BJ (cell line): Measurements from ENCODE around the gene CIART. TPM values are rescaled to one million over a fixed set of nuclear protein-coding genes. Genes with fewer than 3 reads are reported as not detected.
"Not testable (repeated sequence)": the region's sequence is repeated elsewhere in the genome, so short reads cannot be mapped to it uniquely, and the experiment has no call there.

Experiments used
- CTCF ChIA-PET: fragments of 350-600 bp; formaldehyde crosslinking; extraction: SDS; loops from one replicate; lab custom pipeline; 2021; ENCODE audit warnings: antibody characterized with exemption, inconsistent platforms; lab: Yijun Ruan, JAX
- POLR2A ChIA-PET: fragments of 300-600 bp; sonication (Branson Sonifier 250); formaldehyde crosslinking; extraction: SDS; loops from one replicate; lab custom pipeline; 2021; ENCODE audit warnings: antibody characterized with exemption; lab: Charles Lee
- DNase-seq: peaks from one replicate; pipeline ENCODE4 v3.0.0-alpha.2; 2011; ENCODE audit warnings: low read depth
- H3K27me3 ChIP-seq: 2 replicates; pipeline ENCODE4 v1.6.0; 2011; ENCODE audit warnings: low read length; ENCODE audit not compliant: control insufficient read depth, insufficient read depth
- H3K36me3 ChIP-seq: 2 replicates; pipeline ENCODE4 v1.5.1; 2011; ENCODE audit warnings: low read length; ENCODE audit not compliant: control insufficient read depth, insufficient read depth
- H3K4me3 ChIP-seq: 2 replicates; pipeline ENCODE4 v1.5.1; 2011; ENCODE audit warnings: low read depth, mild to moderate bottlenecking, control low read depth, low read length
- polyA plus RNA-seq: library from polyadenylated mRNA; depleted of rRNA; stranded (reverse); fragments of >200 nt; gene quantifications from 2 replicates; pipeline ENCODE4 v1.2.3, GENCODE V29; 2011
- TF ChIP-seq, protein P1 (sequence below): IDR thresholded peaks from 2 replicates; pipeline ENCODE4 v1.5.1; 2011; ENCODE audit warnings: low read depth, mild to moderate bottlenecking, control low read depth, inconsistent platforms, low read length, moderate library complexity; ENCODE audit not compliant: insufficient read depth

CIART gene
- polyA plus RNA-seq, 1 experiment, result 17.2 TPM

DNA sequence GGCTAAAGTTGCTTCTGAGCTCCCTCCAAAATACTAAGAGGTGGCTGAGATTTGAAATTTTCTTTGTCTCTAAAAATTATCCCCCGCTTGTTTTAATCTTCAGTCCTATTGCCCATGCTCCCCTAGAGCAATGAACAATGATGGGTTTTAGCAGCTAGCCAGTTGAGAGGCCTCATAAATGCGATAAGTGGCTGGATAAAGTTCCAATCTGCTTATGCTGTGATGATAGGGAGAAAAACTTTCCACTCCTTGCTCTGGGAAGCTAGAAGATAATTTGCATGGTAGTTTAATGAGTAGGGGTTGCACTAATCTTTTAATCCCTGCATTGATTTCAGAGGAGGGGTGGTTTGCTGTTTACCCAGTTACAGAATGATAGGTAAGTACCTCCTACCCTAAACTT is 29.4 kb downstream of the CIART start:
- TF ChIP-seq, protein P1, sequence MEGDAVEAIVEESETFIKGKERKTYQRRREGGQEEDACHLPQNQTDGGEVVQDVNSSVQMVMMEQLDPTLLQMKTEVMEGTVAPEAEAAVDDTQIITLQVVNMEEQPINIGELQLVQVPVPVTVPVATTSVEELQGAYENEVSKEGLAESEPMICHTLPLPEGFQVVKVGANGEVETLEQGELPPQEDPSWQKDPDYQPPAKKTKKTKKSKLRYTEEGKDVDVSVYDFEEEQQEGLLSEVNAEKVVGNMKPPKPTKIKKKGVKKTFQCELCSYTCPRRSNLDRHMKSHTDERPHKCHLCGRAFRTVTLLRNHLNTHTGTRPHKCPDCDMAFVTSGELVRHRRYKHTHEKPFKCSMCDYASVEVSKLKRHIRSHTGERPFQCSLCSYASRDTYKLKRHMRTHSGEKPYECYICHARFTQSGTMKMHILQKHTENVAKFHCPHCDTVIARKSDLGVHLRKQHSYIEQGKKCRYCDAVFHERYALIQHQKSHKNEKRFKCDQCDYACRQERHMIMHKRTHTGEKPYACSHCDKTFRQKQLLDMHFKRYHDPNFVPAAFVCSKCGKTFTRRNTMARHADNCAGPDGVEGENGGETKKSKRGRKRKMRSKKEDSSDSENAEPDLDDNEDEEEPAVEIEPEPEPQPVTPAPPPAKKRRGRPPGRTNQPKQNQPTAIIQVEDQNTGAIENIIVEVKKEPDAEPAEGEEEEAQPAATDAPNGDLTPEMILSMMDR, result no peak
- Histone ChIP-seq H3K4me3 (no peak overlapping the region), H3K36me3 (no peaks in the 10 kb centered on the region; the same call in 1 of the 2 replicates), H3K27me3 (no peaks in the 10 kb centered on the region)
- ChIA-PET CTCF (interaction anchor here (0.6 kb wide), 1 partner anchor 713 kb away, joined by 3 read pairs; no protein-coding TSS in a partner anchor), POLR2A (no interaction called here)
- no peak for DNase-seq

DNA sequence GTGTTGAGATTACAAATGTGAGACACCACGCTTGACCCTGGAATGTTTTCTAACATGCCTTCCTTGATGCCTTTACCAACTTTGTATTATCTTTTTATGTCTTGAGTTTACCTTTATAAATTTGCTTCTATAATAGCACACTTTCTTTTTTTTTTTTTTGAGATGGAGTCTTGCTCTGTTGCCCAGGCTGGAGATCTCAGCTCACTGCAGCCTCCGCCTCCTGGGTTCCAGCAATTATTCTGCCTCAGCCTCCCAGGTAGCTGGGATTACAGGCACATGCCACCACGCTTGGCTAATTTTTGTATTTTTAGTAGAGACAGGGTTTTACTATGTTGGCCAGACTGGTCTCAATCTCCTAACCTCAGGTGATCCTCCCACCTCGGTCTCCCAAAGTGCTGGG is 32.3 kb downstream of the CIART start:
- H3K36me3 ChIP-seq, DNase-seq, CTCF ChIA-PET, H3K4me3 ChIP-seq, H3K27me3 ChIP-seq: not testable (repeated sequence)
- POLR2A ChIA-PET, result interaction anchor here (0.8 kb wide), 1 partner anchor 16 kb away, joined by 4 read pairs; no protein-coding TSS in a partner anchor

DNA sequence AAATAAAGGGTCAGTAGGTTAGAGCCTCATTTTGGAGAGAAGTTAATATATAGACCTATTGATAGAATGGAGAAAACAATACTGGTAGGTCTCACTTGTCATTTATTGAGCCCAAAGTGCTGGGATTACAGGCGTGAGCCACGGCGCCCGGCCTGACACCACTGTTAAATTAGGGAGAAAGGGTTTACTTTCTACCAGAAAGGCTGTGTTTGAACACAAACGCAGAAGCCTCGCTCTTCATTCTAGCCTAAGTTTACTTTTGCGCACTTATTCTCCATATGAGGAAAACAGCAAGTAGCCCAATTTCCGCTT is 38.3 kb downstream of the CIART start:
- Histone ChIP-seq H3K36me3 (peaks cover 3% of the 10 kb centered on the region), H3K4me3 (peak overlapping the region; percentile 97), H3K27me3 (no peaks in the 10 kb centered on the region)
- DNase-seq, result no peak
- ChIA-PET CTCF (no interaction called here), POLR2A (no interaction called here)
- TF ChIP-seq, protein P1, result no peak

DNA sequence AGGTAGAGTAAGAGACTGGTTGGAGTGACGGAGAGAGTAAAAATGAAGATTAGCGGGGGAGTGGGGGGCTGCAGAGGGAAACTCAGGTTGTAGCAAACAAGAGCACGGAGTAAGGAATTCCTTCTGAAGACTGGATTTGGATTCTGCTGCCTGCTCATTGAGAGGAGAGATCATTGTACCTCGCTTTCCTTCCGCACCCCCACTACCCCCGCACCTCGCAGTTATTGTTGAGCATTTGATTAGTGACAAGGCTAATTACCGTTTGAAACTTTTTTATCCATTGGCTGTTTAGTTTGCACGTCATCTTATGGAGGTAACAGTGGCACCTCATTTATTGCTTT is 39.4 kb downstream of the CIART start:
- H3K4me3 ChIP-seq, result peak overlapping the region; percentile 97
- CTCF ChIA-PET, result no interaction called here
- H3K27me3 ChIP-seq, result no peaks in the 10 kb centered on the region
- POLR2A ChIA-PET, result no interaction called here
- TF ChIP-seq, protein P1, result no peak
- no peak for DNase-seq
- H3K36me3 ChIP-seq, result peaks cover 6% of the 10 kb centered on the region

DNA sequence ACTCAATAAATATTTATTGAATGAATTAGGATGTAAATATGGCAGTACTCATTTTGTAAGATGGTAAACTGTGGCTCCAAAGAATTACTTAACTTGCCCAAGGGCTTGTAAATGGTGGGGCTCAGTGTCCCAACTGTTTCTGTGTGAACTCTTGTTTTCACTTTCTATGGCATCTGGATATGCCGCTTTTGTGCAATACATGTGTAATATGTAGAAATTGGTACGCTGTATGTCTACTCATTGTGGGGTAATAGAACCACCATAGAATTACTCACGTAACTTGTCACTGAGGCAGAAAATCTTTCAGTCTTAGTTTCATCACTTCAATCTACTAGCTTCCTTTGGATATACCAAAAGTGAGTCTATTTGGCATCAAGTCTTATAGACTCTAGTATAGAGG is 40.0 kb downstream of the CIART start:
- peak overlapping the region; percentile 97 for H3K4me3 ChIP-seq
- DNase-seq, result no peak
- ChIA-PET POLR2A (no interaction called here), CTCF (no interaction called here)
- TF ChIP-seq, protein P1, result no peak
- H3K27me3 ChIP-seq, result no peaks in the 10 kb centered on the region
- H3K36me3 ChIP-seq, result peaks cover 6% of the 10 kb centered on the region

DNA sequence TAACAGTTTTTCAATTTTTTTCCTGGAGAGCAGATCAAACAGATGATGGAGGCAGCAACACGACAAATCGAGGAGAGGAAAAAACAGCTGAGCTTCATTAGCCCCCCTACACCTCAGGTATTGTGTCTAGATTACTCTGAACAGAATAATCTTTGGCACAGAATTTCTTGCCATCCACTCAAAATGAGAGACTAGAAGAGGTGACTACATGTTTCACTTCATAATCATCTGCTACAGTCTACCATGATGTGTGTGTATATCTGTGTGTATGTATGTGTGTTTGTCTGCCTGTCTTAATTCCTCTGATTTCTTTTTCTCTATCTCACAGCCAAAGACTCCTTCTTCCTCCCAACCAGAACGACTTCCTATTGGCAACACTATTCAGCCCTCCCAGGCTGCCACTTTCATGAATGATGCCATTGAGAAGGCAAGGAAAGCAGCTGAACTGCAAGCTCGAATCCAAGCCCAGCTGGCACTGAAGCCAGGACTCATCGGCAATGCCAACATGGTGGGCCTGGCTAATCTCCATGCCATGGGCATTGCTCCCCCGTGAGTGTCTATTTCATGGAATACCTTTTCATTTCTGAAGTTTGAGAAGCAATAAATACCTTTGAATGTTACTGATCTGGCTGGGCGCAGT is 50.4 kb downstream of the CIART start:
- DNase-seq, result no peak

More for the DNA sequence above, 50.4 kb downstream of the CIART start:
- TF ChIP-seq, protein P1, result no peak
- CTCF ChIA-PET, result interaction anchor here (2.0 kb wide), 1 partner anchor 14 kb away, joined by 4 read pairs; no protein-coding TSS in a partner anchor
- H3K36me3 ChIP-seq, result peaks cover 13% of the 10 kb centered on the region
- no peak overlapping the region for H3K4me3 ChIP-seq
- no peaks in the 10 kb centered on the region for H3K27me3 ChIP-seq
- POLR2A ChIA-PET, result no interaction called here
